Chondrocyte (in vitro differentiated cells): Measurements from ENCODE around the gene PARK7. TPM values are rescaled to one million over a fixed set of nuclear protein-coding genes. Genes with fewer than 3 reads are reported as not detected.

Experiments used
- DNase-seq: peaks from one replicate; pipeline ENCODE4 v3.0.0; 2021; ENCODE audit warnings: mixed read lengths, low spot score
- H3K27ac Mint-ChIP-seq: one replicate; pipeline ENCODE4 v1.8.0; 2021; ENCODE audit warnings: mild to moderate bottlenecking, moderate library complexity, mixed read lengths; ENCODE audit not compliant: unreplicated experiment
- H3K27me3 Mint-ChIP-seq: 2 replicates; pipeline ENCODE4 v1.8.0; 2021; ENCODE audit warnings: low read depth, mixed read lengths
- H3K36me3 Mint-ChIP-seq: 2 replicates; pipeline ENCODE4 v1.8.0; 2021; ENCODE audit warnings: low read depth, mixed read lengths
- H3K4me1 Mint-ChIP-seq: 2 replicates; pipeline ENCODE4 v1.8.0; 2021; ENCODE audit warnings: low read depth, mild to moderate bottlenecking, mixed read lengths
- H3K4me3 Mint-ChIP-seq: one replicate; pipeline ENCODE4 v1.8.0; 2021; ENCODE audit warnings: mild to moderate bottlenecking, moderate library complexity, mixed read lengths; ENCODE audit not compliant: unreplicated experiment
- H3K9me3 Mint-ChIP-seq: 2 replicates; pipeline ENCODE4 v1.8.0; 2021; ENCODE audit warnings: low read depth, mixed read lengths
- CTCF ChIP-seq: fragments of 200-600 bp; sonication (generic); IDR thresholded peaks from 2 replicates; pipeline ENCODE4 v1.5.0; 2021; ENCODE audit warnings: antibody characterized with exemption, mild to moderate bottlenecking, moderate library complexity
- total RNA-seq: library from RNA; stranded (reverse); gene quantifications from 3 replicates; pipeline ENCODE4 v1.2.1, GENCODE V29; 2021

Gene PARK7
- total RNA-seq, 1 donor from 2014 or later: 250 TPM

- no peak for TF ChIP-seq CTCF
- Mint-ChIP-seq H3K9me3 (no peaks in the 10 kb centered on the region), H3K4me1 (peaks cover 84% of the 10 kb centered on the region), H3K36me3 (peaks cover 18% of the 10 kb centered on the region), H3K27ac (peak overlapping the region; percentile 97), H3K27me3 (no peaks in the 10 kb centered on the region), H3K4me3 (peak overlapping the region; percentile 93)
- no peak for DNase-seq
Observed at GRCh38 chr1:8024329-8024728, 62.8 kb downstream of the PARK7 start.

- Mint-ChIP-seq H3K4me1 (peaks cover 75% of the 10 kb centered on the region), H3K36me3 (peaks cover 17% of the 10 kb centered on the region), H3K4me3 (peak overlapping the region; percentile 93), H3K9me3 (no peaks in the 10 kb centered on the region), H3K27me3 (no peaks in the 10 kb centered on the region), H3K27ac (peak overlapping the region; percentile 97)
- TF ChIP-seq CTCF: no peak
- no peak for DNase-seq
Observed at GRCh38 chr1:8025061-8025670, 63.7 kb downstream of the PARK7 start.

GRCh38 chr1:8025671-8026144 is 64.2 kb downstream of the PARK7 start:
- Mint-ChIP-seq H3K4me1 (peaks cover 70% of the 10 kb centered on the region), H3K4me3 (peak overlapping the region; percentile 93)

GRCh38 chr1:8026153-8026975 is 64.9 kb downstream of the PARK7 start, which contains the start of gene ERRFI1:
TSS of gene ERRFI1 (minus strand) at chr1:8026309. CDS start at chr1:8015619, 10,690 bp downstream.
- DNase-seq: peak; percentile 97
- Mint-ChIP-seq H3K36me3 (peaks cover 15% of the 10 kb centered on the region), H3K4me3 (peak within 1 kb of the TSS; percentile 96), H3K4me1 (peaks cover 66% of the 10 kb centered on the region), H3K9me3 (no peaks in the 10 kb centered on the region), H3K27ac (peak within 1 kb of the TSS; percentile 98), H3K27me3 (no peaks in the 10 kb centered on the region)
- TF ChIP-seq CTCF: no peak

More at GRCh38 chr1:8025671-8026144, 64.2 kb downstream of the PARK7 start:
- Mint-ChIP-seq H3K9me3 (no peaks in the 10 kb centered on the region), H3K27me3 (no peaks in the 10 kb centered on the region), H3K27ac (peak overlapping the region; percentile 97), H3K36me3 (peaks cover 17% of the 10 kb centered on the region)
- no peak for DNase-seq
- no peak for TF ChIP-seq CTCF

GRCh38 chr1:8026976-8027747 is 65.7 kb downstream of the PARK7 start:
- no peak for DNase-seq
- H3K9me3 Mint-ChIP-seq: no peaks in the 10 kb centered on the region
- no peak for TF ChIP-seq CTCF
- H3K36me3 Mint-ChIP-seq: peaks cover 13% of the 10 kb centered on the region
- H3K4me1 Mint-ChIP-seq: peaks cover 64% of the 10 kb centered on the region
- H3K27me3 Mint-ChIP-seq: no peaks in the 10 kb centered on the region
- peak overlapping the region; percentile 96 for H3K4me3 Mint-ChIP-seq
- H3K27ac Mint-ChIP-seq: peak overlapping the region; percentile 98
